ENCODE measurements around the gene PLEKHA4.

- TF ChIP-seq POLR2AphosphoS5 (IDR thresholded peaks at IDR 0.05; ENCODE audit: low read depth, low read length) (no peak), TAF1 (IDR thresholded peaks at IDR 0.05; ENCODE audit: borderline replicate concordance, insufficient read depth, low read length) (no peak)
Measured at GRCh38 chr19:48798937-48799336, 69.5 kb downstream of the PLEKHA4 start.

Data from PFSK-1 (cell line).